CD4-positive, alpha-beta T cell treated with Interleukin-15 for 4 hours (primary cell): Measurements from ENCODE around the gene ZIC4.

Experiments used
- DNase-seq: peaks from one replicate; pipeline ENCODE4 v3.0.0-alpha.2; 2020; ENCODE audit warnings: low spot score

The ZIC4 gene

GRCh38 chr3:147369661-147370123, 36.7 kb downstream of the ZIC4 start:
- no peak for DNase-seq

GRCh38 chr3:147369231-147369630, 37.1 kb downstream of the ZIC4 start:
- DNase-seq: no peak

- DNase-seq: no peak
Observed at GRCh38 chr3:147368561-147369221, 37.7 kb downstream of the ZIC4 start.

GRCh38 chr3:147368151-147368550, 38.2 kb downstream of the ZIC4 start:
- no peak for DNase-seq

GRCh38 chr3:147367676-147368075, 38.7 kb downstream of the ZIC4 start:
- DNase-seq: no peak

GRCh38 chr3:147365196-147366115, 40.9 kb downstream of the ZIC4 start:
- no peak for DNase-seq

GRCh38 chr3:147364771-147365170, 41.6 kb downstream of the ZIC4 start:
- no peak for DNase-seq

- DNase-seq: no peak
Observed at GRCh38 chr3:147361454-147362420, 44.6 kb downstream of the ZIC4 start.

GRCh38 chr3:147360646-147361453, 45.5 kb downstream of the ZIC4 start:
- no peak for DNase-seq

- no peak for DNase-seq
Observed at GRCh38 chr3:147360051-147360439, 46.3 kb downstream of the ZIC4 start.

GRCh38 chr3:147359177-147360050, 46.9 kb downstream of the ZIC4 start:
- no peak for DNase-seq

- DNase-seq: no peak
Observed at GRCh38 chr3:147358144-147358992, 48.0 kb downstream of the ZIC4 start.

- no peak for DNase-seq
Observed at GRCh38 chr3:147356909-147357900, 49.1 kb downstream of the ZIC4 start.

GRCh38 chr3:147356145-147356908, 50.0 kb downstream of the ZIC4 start:
- no peak for DNase-seq

- DNase-seq: no peak
Observed at GRCh38 chr3:147355753-147356090, 50.6 kb downstream of the ZIC4 start.

GRCh38 chr3:147355084-147355752, 51.1 kb downstream of the ZIC4 start:
- no peak for DNase-seq

- DNase-seq: no peak
Observed at GRCh38 chr3:147354623-147355022, 51.7 kb downstream of the ZIC4 start.
